ENCODE measurements around the gene IFNGR2. TPM values are rescaled to one million over a fixed set of nuclear protein-coding genes. Genes with fewer than 3 reads are reported as not detected.
"Not testable (repeated sequence)": the region's sequence is repeated elsewhere in the genome, so short reads cannot be mapped to it uniquely, and the experiment has no call there.

Gene IFNGR2
- polyA plus RNA-seq, 4 donors: 72.6 to 141 (median 88.9) TPM

- no peak for DNase-seq (ENCODE audit: low read depth in 4 of 4, low spot score in 3 of 4)
These were observed 28.0 kb upstream of the IFNGR2 start for GRCh38 chr21:33375101-33375644.

- no peak for DNase-seq (ENCODE audit: low read depth in 4 of 4, low spot score in 3 of 4)
These were observed 25.8 kb upstream of the IFNGR2 start for GRCh38 chr21:33377221-33377920.

- no peak for DNase-seq (ENCODE audit: low read depth in 4 of 4, low spot score in 3 of 4)
These were observed 25.1 kb upstream of the IFNGR2 start for GRCh38 chr21:33378081-33378480.

- not testable (repeated sequence) for DNase-seq (ENCODE audit: low read depth in 4 of 4, low spot score in 3 of 4)
These were observed 23.3 kb upstream of the IFNGR2 start for GRCh38 chr21:33379934-33380333.

- no peak for DNase-seq (ENCODE audit: low read depth in 4 of 4, low spot score in 3 of 4)
These were observed 22.7 kb upstream of the IFNGR2 start for GRCh38 chr21:33380483-33380998.

- DNase-seq (ENCODE audit: low read depth in 4 of 4, low spot score in 3 of 4): not testable (repeated sequence)
These were observed 21.8 kb upstream of the IFNGR2 start for GRCh38 chr21:33381381-33381780.

GRCh38 chr21:33383056-33383888 is 19.9 kb upstream of the IFNGR2 start:
- DNase-seq (ENCODE audit: low read depth in 4 of 4, low spot score in 3 of 4): no peak

- no peak for DNase-seq (ENCODE audit: low read depth in 4 of 4, low spot score in 3 of 4)
These were observed 18.3 kb upstream of the IFNGR2 start for GRCh38 chr21:33384841-33385331.

GRCh38 chr21:33386222-33386784 is 16.9 kb upstream of the IFNGR2 start:
- DNase-seq (ENCODE audit: low read depth in 4 of 4, low spot score in 3 of 4): no peak

- no peak for DNase-seq (ENCODE audit: low read depth in 4 of 4, low spot score in 3 of 4)
These were observed 15.9 kb upstream of the IFNGR2 start for GRCh38 chr21:33387294-33387693.

GRCh38 chr21:33388188-33388587 is 15.0 kb upstream of the IFNGR2 start:
- no peak for DNase-seq (ENCODE audit: low read depth in 4 of 4, low spot score in 3 of 4)

- no peak for DNase-seq (ENCODE audit: low read depth in 4 of 4, low spot score in 3 of 4)
These were observed 12.7 kb upstream of the IFNGR2 start for GRCh38 chr21:33390479-33390878.

- DNase-seq (ENCODE audit: low read depth in 4 of 4, low spot score in 3 of 4): no peak
These were observed 11.6 kb upstream of the IFNGR2 start for GRCh38 chr21:33391656-33392055.

- no peak for DNase-seq (ENCODE audit: low read depth in 4 of 4, low spot score in 3 of 4)
These were observed 10.8 kb upstream of the IFNGR2 start for GRCh38 chr21:33392284-33392985.

GRCh38 chr21:33393348-33393747 is 9.9 kb upstream of the IFNGR2 start:
- no peak for DNase-seq (ENCODE audit: low read depth in 4 of 4, low spot score in 3 of 4)

- DNase-seq (ENCODE audit: low read depth in 4 of 4, low spot score in 3 of 4): no peak
These were observed 9.0 kb upstream of the IFNGR2 start for GRCh38 chr21:33394260-33394659.

GRCh38 chr21:33395891-33396331 is 7.3 kb upstream of the IFNGR2 start:
- no peak for DNase-seq (ENCODE audit: low read depth in 4 of 4, low spot score in 3 of 4)

GRCh38 chr21:33396436-33396835 is 6.8 kb upstream of the IFNGR2 start:
- DNase-seq (ENCODE audit: low read depth in 4 of 4, low spot score in 3 of 4): no peak

GRCh38 chr21:33396951-33397350 is 6.3 kb upstream of the IFNGR2 start:
- no peak for DNase-seq (ENCODE audit: low read depth in 4 of 4, low spot score in 3 of 4)

GRCh38 chr21:33397717-33398116 is 5.5 kb upstream of the IFNGR2 start:
- DNase-seq (ENCODE audit: low read depth in 4 of 4, low spot score in 3 of 4): no peak

Measured in left renal pelvis (tissue), 4 donors.